NCI-H345 treated with DMSO at 0.1 percent for 48 hours (cell line): Measurements from ENCODE around the gene CST5.
A peak's percentile ranks its signal among the peaks of the same experiment; 100 is the strongest.
"Not testable (repeated sequence)": the region's sequence is repeated elsewhere in the genome, so short reads cannot be mapped to it uniquely, and the experiment has no call there.

Experiments used
- DNase-seq: peaks from one replicate; lab custom pipeline; 2025; ENCODE audit not compliant: unreplicated experiment; lab: John Stamatoyannopoulos, UW

The CST5 gene

DNA sequence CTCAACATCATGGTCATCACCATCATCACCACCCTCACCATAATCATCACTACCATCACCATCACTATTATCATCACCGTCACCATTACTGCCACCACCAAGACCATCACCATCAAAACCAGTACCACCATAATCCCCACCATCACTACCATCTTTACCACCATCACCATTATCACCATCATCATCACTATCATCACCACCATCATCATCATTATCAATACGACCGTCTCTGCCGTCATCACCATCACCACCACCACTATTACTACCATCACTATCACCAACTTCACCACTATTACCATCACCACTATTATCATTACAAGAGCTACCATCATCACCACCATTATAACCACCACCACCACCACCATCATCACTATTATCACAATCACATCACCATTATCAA is 11.3 kb upstream of the CST5 start:
- DNase-seq, result not testable (repeated sequence)

DNA sequence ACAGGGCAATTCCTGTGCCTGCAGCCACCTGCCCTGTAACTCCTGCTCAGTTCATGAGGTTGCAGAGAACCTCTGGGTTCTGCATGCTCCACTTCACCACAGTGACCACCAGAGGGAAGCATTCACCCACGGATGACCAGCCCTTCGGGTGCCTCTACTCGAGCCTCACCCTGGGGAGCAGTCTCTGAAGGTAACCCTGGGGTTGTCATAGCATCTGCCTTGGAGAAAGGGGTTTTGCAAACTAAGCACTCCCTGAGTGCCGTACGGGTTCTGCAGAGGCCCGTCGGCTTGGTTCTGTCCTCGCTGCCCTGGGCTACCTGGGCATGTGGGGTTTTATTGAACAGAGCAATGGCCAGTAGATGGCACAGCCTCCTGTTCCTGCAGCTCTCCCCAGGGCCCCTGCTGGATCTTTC is 10.2 kb upstream of the CST5 start:
- peak; percentile 33 for DNase-seq

DNA sequence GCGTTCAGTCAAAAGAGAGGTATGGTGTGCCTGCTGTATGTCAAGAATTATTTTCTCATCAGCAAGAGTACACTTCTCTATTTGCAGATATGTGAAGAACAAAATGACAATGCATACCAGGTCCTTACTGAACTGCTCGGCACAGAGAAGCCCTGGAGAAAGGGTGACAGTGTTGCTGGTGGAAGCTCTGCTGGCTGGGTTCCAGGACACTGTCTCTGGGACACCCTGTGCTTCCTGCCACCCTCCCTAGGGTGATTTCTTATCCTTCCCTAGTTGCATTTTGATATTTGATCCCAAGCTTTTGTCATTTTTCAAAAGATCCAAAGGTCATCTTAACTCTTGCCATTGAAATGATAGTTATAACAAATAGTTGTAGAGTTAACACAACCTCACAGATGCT is 8.3 kb upstream of the CST5 start:
- DNase-seq, result no peak

DNA sequence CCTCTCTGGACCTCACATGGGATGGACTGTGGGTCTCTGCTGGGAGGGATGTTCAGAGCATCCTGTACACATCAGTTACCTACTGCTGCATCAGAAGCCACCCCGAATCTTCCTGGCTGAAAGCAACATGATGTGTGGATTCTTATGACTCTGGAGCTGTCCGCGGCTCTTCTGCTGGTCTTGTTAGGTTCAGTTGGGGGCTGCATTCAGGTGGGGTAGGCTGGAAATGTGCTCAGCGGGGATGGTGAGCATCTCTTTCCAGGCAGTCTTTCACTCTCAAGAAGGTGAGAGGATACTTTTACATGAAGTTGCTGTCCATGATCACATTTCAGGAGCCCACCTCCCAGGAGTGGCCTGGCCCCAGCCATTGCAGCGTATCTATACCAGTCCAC is 5.2 kb upstream of the CST5 start:
- DNase-seq, result no peak

DNA sequence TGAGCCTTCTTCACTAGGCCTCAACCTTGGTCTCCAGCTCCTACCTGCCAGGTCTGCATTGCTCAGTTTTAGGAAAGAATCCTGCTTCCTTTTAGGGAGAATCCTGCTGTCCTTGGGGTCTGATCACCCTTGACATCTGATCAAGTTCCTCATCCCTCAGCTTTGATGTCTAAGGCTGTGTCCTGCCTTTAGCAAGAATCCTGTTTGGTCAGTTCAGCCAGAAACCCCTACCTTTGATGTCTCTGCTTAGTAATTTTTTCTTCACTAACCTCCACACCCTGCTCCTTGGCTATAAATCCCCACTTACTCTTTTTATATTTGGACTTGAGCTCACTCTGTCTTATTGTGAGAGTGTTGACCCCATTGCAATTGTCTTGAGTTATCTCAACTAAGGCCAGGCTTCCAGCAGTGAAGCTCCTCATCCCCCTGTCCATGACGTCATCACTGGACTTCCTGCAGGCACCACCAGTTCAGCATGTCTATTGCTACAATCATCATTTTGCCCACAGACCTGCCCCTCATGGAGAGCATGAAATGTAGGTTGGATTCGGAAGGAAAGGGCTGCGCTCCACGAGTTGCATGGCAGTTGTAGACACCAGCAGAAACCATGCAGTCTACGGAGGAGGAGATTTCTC is 4.7 kb upstream of the CST5 start:
- DNase-seq, result no peak

DNA sequence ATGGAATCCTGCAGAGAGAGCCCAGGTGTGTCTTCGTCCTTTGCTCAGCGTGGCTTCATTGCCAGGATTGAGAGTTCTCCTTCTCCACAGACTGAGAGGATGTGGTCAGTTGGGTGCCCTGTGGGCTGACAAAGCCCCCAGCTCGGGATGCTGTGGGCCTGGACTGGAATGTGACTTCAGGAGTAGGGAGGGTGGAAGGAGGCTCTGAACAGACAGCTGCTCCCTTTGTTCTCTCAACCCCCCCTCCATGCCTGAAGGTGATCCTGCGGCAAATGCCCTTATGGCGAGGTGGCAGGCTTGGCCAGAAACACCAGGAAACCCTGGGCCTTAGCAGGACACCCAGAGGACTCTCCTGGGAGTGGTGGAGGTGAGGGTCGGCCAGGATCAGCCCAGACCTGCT is 1.8 kb upstream of the CST5 start:
- DNase-seq, result no peak

DNA sequence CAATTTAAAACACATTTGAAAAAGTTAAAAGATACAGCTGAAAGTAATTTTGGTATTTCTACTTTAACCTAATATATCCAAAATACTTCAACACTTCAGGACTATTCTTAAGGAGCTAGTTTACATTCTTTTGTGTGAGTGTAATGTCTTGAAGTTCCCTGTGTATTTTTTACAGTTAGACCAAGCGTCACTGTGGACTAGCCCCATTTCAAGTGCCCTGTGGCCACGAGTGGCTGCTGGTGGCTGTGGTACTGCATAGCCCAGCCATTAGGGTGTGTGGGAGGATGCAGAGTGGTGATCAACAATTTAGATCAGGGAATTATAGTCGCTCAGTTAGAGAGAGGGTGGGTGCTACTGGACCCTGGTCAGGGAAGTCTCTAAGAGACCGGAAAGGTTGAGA is 869 bp upstream of the CST5 start:
- DNase-seq, result no peak

DNA sequence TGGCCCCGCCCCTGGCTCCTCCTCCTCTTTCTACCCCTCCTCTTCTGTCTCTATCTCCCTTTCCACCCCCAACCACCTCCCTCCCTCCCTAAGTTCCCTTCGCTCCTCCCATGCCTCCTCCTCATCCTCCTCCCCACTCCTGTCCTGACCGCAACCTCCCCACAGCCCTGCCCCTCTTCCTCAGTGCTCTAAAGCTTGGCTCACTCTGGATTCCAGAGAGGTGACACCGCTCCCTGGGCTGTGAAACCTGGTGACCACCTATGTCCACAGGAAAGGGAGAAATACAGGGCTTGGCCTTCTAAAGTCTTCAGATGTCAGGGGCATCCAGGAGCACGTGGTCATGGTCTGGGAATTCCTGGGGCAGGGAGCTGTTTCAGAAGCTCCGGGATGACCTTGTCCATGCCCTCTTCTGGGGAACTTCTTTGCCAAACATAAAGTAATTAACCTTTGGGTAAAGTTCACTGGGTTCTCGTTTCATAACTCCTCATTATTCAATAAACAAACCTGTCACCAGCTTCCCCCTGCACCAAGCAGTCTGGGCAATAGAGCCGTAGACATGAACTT is 345 bp upstream of the CST5 start:
- no peak for DNase-seq

DNA sequence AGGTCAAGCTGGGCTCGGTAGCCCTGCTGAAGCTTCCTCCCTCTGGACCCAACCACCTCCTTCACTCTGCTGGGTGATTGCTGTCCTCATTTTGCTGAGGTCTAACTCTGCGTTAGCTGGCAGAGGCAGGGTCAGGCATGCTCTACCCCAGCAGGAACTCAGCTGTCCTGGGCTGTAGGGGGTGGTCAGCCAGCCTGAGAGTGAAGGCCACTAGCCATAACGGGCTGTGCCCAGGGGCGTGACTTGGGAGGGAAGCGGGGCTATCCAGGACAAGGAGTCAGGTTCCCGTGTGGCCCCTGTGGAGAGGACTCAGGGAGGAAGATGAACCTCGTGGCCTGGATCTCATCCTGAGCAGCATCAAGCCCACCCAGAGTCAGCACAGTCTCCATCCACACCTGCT is 761 bp downstream of the CST5 start:
- DNase-seq, result no peak

DNA sequence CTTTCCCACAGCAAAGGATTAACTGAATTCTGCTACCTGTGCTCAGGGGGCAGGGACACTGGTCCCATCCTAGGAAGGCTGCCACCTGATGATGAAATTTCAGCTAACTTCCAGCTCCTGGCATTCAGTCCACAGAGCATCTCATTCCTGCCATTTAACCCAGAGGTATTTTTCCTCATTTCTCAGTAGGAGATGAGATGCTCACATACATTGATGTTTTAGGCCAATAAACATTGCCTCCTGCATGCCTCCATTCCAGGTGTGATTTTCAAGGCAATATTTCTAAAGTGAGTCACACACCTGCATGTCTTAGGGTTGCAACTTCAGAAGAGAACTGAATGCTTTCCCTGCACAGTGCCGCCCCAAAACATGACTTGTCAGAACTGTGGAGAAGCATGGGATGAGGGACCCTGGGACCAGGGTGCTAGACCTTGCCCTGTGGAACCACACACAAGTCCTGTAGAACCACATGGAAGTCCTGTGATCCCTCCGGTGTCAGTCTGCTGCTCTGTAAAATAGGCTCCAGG is 1.5 kb downstream of the CST5 start:
- DNase-seq, result not testable (repeated sequence)

DNA sequence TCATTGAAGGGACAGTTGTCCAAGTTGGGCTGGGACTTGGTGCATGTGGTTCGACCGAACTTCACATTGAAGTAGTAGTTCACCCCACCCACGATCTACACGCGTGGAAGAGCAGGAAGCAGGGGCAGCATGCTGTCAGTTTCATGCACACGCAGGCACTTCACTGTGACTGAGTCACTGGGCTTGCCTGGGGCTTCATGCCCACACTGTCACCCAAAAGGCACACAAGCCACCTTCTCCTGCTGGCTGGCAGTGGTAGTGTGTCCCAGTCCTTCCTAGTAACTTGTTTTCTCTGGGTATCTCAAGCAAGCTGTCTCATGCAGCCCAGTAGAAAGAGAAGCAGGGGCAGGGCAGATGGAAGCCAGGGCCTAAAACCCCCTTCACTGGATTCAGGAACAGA is 2.0 kb downstream of the CST5 start:
- no peak for DNase-seq

DNA sequence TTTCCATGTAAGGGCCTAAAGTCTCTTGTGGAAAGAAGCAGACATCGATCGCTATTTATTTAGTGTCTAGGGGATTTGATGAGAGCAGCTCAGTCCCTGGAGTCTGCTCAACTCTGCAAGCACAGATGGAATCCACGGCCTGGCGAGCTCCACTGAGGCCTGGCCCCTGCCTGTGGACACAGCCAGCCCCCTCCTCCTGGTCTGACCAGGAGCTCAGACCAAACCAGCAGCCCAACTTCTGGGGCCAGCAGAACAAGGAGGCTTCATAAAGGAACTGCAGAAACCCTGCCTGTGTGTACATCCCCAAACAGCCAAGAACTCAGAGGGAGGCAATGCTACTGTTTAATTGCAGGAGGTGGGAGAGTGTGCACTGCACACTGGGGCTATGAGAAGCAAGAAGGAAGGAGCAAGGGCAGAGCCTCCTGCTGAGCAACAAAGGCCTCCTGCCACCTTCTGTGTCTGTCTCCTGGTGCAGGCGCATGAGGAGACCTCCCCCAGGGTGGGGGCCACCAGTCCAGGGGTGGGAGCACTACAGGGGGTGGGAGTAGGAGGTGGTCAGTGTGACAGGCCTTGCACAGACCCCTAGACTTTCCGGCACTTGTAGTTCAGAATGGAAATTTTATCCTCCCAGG is 3.8 kb downstream of the CST5 start:
- no peak for DNase-seq

DNA sequence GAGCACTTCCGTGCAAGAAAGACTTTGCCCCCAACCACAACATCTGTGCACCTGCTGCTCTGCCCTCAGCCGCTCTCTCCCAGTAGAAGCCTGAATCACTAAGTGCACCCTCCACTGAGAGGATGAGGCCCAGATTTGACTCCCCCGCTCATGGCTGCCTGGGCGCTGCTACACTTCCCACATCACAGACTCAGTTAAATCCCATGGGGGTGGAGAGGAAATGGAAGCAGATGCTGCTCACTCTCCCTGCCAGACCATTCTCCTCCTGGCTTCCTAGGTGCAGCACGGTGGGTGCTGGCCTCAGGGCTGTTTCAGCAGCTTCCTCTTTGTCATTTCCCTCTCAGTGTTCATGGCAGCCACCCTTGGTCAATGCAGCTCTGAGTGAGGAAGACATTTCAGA is 4.8 kb downstream of the CST5 start:
- peak; percentile 10 for DNase-seq

DNA sequence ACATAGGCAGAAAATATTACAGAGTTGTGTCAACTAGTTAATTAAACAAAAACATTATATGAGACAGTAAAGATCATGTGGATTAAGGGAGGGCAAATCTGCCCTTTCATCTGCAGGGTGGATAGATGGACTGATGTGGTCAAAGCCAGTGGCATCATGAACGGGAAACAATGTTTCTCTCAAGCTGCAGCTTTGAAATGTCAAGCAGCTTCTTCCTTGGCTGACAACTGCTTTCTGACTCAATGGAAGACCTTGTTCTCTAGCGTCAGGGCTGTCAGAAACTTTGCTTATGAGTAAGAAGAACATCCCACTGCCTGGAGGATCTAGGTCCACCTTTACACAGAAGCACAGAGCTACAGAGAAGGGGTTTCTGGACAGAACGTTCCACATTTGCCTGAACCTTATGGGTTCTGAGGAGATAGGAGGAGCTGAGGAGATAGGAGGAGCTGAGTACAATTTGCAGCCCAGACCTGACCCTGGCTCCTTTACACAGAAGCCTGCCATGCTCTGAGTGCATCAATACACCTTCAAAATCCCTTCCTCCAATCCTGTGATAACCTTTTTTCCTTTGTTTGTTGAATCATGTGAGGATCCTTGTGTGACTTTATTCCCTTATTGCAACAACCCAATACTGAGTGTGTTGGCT is 6.1 kb downstream of the CST5 start:
- DNase-seq, result no peak

DNA sequence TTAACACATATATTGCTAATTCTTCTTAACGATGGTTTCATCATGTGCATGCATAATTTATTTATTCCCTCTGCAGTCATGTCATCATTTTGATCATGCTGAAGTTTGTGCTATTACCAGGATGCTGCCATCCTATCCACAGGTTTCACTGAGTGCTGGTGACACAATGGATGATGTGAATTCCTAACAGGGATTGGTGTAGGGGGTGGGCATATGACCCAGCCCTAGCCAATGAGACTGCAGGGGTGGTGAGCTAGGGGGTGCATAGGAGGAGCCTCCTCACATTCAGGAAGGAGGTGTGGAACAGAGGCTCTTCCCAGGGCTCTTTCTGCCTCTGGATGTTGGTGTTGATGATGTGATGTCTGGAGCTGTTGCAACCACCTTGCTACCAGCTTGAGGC is 7.5 kb downstream of the CST5 start:
- no peak for DNase-seq

DNA sequence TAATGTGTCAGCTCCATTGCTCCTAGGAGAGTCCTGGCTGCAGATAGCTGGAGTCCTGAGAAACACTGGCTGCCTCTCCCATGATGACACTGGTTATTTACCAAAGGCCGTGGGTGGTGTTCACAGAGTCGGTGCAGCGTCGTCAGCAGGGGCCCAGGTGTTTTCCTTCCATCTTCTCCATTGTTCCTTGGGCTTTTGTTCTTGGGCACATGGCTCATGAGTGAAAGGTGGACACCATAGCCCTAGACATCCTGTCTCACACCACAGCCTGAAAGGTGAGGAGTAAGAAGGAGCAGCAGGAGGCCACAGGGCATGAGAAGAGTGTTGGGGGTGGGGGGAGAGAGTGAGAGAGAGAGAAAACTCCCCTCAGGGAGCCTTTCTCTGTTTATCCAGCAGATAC is 9.1 kb downstream of the CST5 start:
- peak; percentile 50 for DNase-seq

DNA sequence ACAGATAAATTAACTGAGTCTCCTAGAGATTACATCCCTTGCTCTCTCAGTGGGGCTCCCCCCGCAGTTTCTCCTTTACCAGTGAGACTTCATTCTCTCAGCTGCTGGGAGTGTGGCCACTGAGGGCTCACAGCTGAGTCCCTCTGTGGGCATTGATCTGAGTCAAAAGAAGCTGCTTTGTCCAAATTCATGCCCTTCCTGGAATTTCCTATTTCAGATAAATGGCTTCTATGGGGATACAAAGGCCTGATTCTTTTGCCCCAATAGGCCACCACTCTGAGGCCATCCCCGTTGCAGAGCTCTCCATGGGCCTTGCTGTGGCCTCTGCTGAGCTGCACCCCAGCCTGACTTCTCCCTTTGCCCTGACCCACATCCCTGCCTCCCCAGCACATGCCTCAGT is 10.0 kb downstream of the CST5 start:
- DNase-seq, result no peak

DNA sequence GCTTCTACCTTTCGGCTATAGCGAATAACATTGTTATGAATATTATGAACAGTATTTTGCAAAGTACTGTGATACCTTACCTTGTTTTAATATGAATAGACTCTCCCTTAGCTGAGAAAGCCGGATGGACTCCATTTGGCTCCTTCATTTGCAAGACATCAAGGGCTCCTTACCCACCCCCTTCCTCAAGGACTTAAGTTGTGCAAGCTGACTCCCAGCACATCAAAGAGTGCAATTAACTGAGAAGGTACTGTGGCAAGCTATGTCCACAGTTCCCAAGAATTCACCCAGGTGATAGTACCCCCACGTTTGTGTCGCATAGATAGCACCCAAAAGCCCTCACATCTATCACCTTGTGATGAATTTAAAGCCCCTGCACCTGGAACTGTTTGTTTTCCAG is 11.2 kb downstream of the CST5 start:
- DNase-seq, result no peak

DNA sequence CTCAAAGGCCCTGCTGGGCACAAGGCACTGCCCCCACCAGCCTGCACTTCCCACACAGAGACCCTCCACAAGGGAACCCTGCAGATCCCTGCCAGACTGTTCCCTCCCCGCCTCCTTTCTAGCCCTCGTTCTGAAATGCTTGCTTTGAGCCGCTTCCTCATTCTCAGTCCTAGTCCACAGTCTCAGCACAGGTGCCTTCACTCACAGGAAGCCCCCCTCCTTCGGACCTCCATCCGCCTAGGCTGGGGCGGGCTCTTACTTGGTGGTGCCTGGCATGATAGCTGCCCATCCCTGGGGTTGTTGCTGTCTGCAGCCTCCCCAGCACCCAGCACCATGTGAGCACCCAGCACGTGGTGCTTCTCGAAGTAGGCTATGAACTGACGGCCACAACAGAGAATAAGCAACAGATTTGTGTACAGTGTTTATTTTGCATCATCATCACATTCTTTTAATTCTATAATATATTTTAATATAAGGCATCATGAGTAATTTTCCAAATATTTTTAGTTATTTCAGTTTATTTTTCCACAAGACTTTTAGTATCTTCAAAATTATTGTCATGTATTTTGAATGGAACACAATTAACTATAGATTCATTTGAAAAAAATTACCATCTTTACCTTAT is 12.3 kb downstream of the CST5 start:
- DNase-seq, result no peak

DNA sequence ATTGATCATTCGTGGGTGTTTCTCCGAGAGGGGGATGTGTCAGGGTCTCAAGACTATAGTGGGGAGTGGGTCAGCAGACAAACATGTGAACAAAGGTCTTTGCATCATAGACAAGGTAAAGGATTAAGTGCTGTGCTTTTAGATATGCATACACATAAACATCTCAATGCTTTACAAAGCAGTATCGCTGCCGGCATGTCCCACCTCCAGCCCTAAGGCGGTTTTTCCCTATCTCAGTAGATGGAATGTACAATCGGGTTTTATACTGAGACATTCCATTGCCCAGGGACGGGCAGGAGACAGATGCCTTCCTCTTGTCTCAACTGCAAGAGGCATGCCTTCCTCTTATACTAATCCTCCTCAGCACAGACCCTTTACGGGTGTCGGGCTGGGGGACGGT is 18.8 kb downstream of the CST5 start:
- DNase-seq, result not testable (repeated sequence)

DNA sequence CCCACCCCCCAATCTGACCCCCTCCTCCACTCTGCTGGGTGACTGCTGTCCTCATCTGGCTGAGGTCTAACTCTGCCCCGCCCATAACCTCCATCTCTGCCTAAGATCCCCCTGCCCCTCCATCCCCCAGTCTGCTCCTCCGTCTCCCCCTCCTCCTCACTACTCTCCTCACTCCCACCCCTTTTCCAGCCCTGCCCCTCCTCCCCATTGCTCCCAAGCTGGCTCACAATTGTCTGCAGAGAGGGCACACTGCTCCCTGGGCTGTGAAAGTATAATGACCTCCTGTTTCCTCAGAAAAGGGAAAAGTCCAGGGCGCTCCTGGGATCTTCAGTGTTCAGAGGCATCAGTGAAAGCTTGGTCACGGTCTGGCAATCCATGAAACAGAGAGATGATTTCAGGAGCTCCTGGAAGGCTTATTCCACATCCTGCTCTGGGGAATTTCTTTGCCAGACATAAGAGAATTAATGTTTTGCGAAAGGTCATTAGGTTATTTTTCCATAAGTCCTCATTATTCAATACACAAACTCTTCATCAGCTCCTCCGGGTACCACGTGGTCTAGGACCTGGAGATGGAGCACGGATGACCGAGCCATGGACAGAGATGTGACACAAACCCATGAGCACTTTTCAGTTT is 21.5 kb downstream of the CST5 start:
- DNase-seq, result no peak
